Endothelial cell of umbilical vein (primary cell): ENCODE results near the gene PLS1. TPM values are rescaled to one million over a fixed set of nuclear protein-coding genes. Genes with fewer than 3 reads are reported as not detected.
"Not testable (repeated sequence)": the region's sequence is repeated elsewhere in the genome, so short reads cannot be mapped to it uniquely, and the experiment has no call there.

Experiments used
- BruUV-seq: library from RNA; stranded (reverse); fragments of 400-500 nt; replicated peaks from 2 replicates; lab custom pipeline; 2021; lab: Mats Ljungman, UMichigan
- CTCF ChIA-PET: fragments of 300-600, 350-600 bp; sonication (Branson Sonifier 250); formaldehyde crosslinking; loops from one replicate; lab custom pipeline; 2021; ENCODE audit warnings: antibody characterized with exemption, inconsistent platforms; lab: Charles Lee
- POLR2A ChIA-PET: fragments of 300-600, 350-600 bp; sonication (Branson Sonifier 250); formaldehyde crosslinking; loops from one replicate; lab custom pipeline; 2021; ENCODE audit warnings: antibody characterized with exemption, inconsistent platforms; lab: Charles Lee
- DNase-seq: peaks from one replicate; pipeline ENCODE4 v3.0.0-alpha.2; 2011; ENCODE audit warnings: low read depth, low spot score
- FAIRE-seq: peaks from 2 replicates; lab custom pipeline; 2011; peaks lifted over from hg19 to GRCh38; lab: Jason Lieb, UNC
- H2AFZ ChIP-seq: 2 replicates; pipeline ENCODE4 v1.6.0; 2012; ENCODE audit warnings: low read depth, low read length, control low read depth, inconsistent platforms
- H3K27ac ChIP-seq: 2 replicates; pipeline ENCODE4 v1.5.1; 2011; ENCODE audit warnings: low read depth, mild to moderate bottlenecking, control low read depth, low read length, moderate library complexity; ENCODE audit not compliant: insufficient read depth
- H3K27me3 ChIP-seq, 2 experiments: 2 replicates each; pipeline versions ENCODE4 v1.6.0 to v1.6.1; 2011; ENCODE audit warnings: low read length in 2 of 2, mixed read lengths in 1 of 2; ENCODE audit not compliant: control insufficient read depth in 2 of 2, insufficient read depth in 2 of 2
- H3K36me3 ChIP-seq, 2 experiments: 2 replicates in 1 of 2; 3 replicates in 1 of 2; pipeline ENCODE4 v1.5.1; 2011; ENCODE audit warnings: low read length in 2 of 2, mild to moderate bottlenecking in 1 of 2, moderate library complexity in 1 of 2; ENCODE audit not compliant: control insufficient read depth in 2 of 2, insufficient read depth in 2 of 2; ENCODE audit errors: extremely low read depth in 1 of 2
- H3K4me1 ChIP-seq: 3 replicates; pipeline ENCODE4 v1.5.1; 2011; ENCODE audit warnings: mild to moderate bottlenecking, low read length; ENCODE audit not compliant: control insufficient read depth, insufficient read depth; ENCODE audit errors: extremely low read depth
- H3K4me2 ChIP-seq: 2 replicates; pipeline ENCODE4 v1.6.1; 2011; ENCODE audit warnings: low read length, control low read depth, mixed read lengths; ENCODE audit not compliant: insufficient read depth
- H3K4me3 ChIP-seq, 3 experiments: fragments of 200-600 bp in 1 of 3; sonication (generic), shearing (Covaris generic) in 1 of 3; replicated peaks in 1 of 3; 2 replicates each; pipeline ENCODE4 v1.5.1; 2011 to 2016; ENCODE audit warnings: control low read depth in 3 of 3, low read length in 3 of 3, mild to moderate bottlenecking in 2 of 3, inconsistent platforms in 1 of 3, low read depth in 1 of 3, moderate library complexity in 1 of 3; ENCODE audit not compliant: insufficient read depth in 1 of 3
- H3K79me2 ChIP-seq: 2 replicates; pipeline ENCODE4 v1.6.0; 2012; ENCODE audit warnings: low read length, inconsistent platforms; ENCODE audit not compliant: control insufficient read depth, insufficient read depth
- H3K9ac ChIP-seq: replicated peaks from 2 replicates; pipeline ENCODE3; 2011; ENCODE audit warnings: low read length, control low read depth; ENCODE audit not compliant: insufficient read depth; ENCODE audit errors: extremely low read depth
- H3K9me1 ChIP-seq: replicated peaks from 3 replicates; pipeline ENCODE4 v1.6.0; 2011; ENCODE audit warnings: mild to moderate bottlenecking, low read length; ENCODE audit not compliant: control insufficient read depth, insufficient read depth; ENCODE audit errors: extremely low read depth
- H3K9me3 ChIP-seq: replicated peaks from 2 replicates; pipeline ENCODE4 v1.5.1; 2012; ENCODE audit warnings: low read length, inconsistent platforms; ENCODE audit not compliant: control insufficient read depth, insufficient read depth
- H4K20me1 ChIP-seq: replicated peaks from 2 replicates; pipeline ENCODE3; 2011; ENCODE audit warnings: mild to moderate bottlenecking, low read length; ENCODE audit not compliant: control insufficient read depth, insufficient read depth; ENCODE audit errors: extremely low read depth
- CTCF ChIP-seq, 2 donors: IDR thresholded peaks; 1 replicate in 1 of 2; 2 replicates in 1 of 2; pipeline ENCODE4 v1.5.1; 2011; ENCODE audit warnings: low read length in 2 of 2, mild to moderate bottlenecking in 2 of 2, moderate library complexity in 2 of 2, control low read depth in 1 of 2, inconsistent platforms in 1 of 2, low read depth in 1 of 2; ENCODE audit not compliant: insufficient read depth in 1 of 2; ENCODE audit errors: extremely low read depth in 1 of 2
- EZH2 ChIP-seq: IDR thresholded peaks from 2 replicates; pipeline ENCODE4 v1.6.1; 2012; ENCODE audit warnings: borderline replicate concordance, low read depth, mild to moderate bottlenecking, moderate library complexity, low read length, inconsistent platforms; ENCODE audit not compliant: severe bottlenecking
- FOS ChIP-seq: IDR thresholded peaks from 2 replicates; pipeline ENCODE4 v1.6.1; 2011; ENCODE audit warnings: mild to moderate bottlenecking, low read length, moderate library complexity, borderline replicate concordance; ENCODE audit not compliant: insufficient read depth
- GATA2 ChIP-seq: IDR thresholded peaks from 2 replicates; pipeline ENCODE4 v1.7.0; 2011; ENCODE audit warnings: low read depth, mild to moderate bottlenecking, moderate library complexity, mixed read lengths, low read length; ENCODE audit not compliant: insufficient read length, insufficient read depth
- JUN ChIP-seq: IDR thresholded peaks from 2 replicates; pipeline ENCODE4 v1.6.1; 2011; ENCODE audit warnings: borderline replicate concordance, low read depth; ENCODE audit not compliant: insufficient read length, insufficient read depth
- MAX ChIP-seq: IDR thresholded peaks from 2 replicates; pipeline ENCODE4 v1.6.1; 2011; ENCODE audit not compliant: insufficient read depth, insufficient read length
- MYC ChIP-seq: IDR thresholded peaks from one replicate; pipeline ENCODE4 v1.6.1; 2011; ENCODE audit warnings: mild to moderate bottlenecking, low read depth, low read length
- POLR2A ChIP-seq: IDR thresholded peaks from 2 replicates; pipeline ENCODE4 v1.6.1; 2012; ENCODE audit warnings: low read depth, mild to moderate bottlenecking, control low read depth, low read length
- POLR2AphosphoS5 ChIP-seq: IDR thresholded peaks from 2 replicates; pipeline ENCODE4 v1.6.1; 2012; ENCODE audit warnings: low read depth, mild to moderate bottlenecking, control low read depth, low read length, moderate library complexity; ENCODE audit not compliant: insufficient read depth
- dilution Hi-C: fragments of 300-500 bp; cut with MboI; formaldehyde crosslinking; loops from one replicate; pipeline ENCODE4 v1.15.0; 2019; ENCODE audit warnings: low sequenced_read_pairs; ENCODE audit not compliant: extremely low pct_ligation_motif_present
- intact Hi-C: fragments of 100-400 bp; cut with micrococcal nuclease; formaldehyde crosslinking; loops from one replicate; pipeline ENCODE4 v1.10.0; 2022
- polyA plus RNA-seq, 4 experiments: library from polyadenylated mRNA; depleted of rRNA in 3 of 4; stranded (reverse) in 3 of 4; unstranded in 1 of 4; fragments of >200 nt; gene quantifications; 2 replicates each; pipeline versions ENCODE4 v1.2.1 to v1.2.3, GENCODE V29; 2011 to 2012; ENCODE audit warnings: missing spikeins in 1 of 4
- total RNA-seq: library from RNA; stranded (reverse); gene quantifications from 2 replicates; pipeline ENCODE4 v1.2.3, GENCODE V29; 2021

PLS1 gene
- total and polyA plus RNA-seq, 2 donors (not counting 3 experiments of a cell fraction or from before 2014, with no cell fraction given), result 0.59 to 1.3 TPM

- no peaks in the 10 kb centered on the region for H3K79me2 ChIP-seq
- ChIA-PET CTCF (no interaction called here), POLR2A (no interaction called here)
- TF ChIP-seq POLR2A (no peak), EZH2 (no peak), FOS (no peak), JUN (no peak), GATA2 (no peak), CTCF (IDR thresholded peaks at IDR 0.05; ENCODE audit: extremely low read depth in 1 of 2, insufficient read depth in 1 of 2, low read depth in 1 of 2, low read length in 2 of 2) (no peak), POLR2AphosphoS5 (no peak), MAX (no peak), MYC (no peak)
- no peaks in the 10 kb centered on the region for H3K27me3 ChIP-seq
- DNase-seq (no peak), FAIRE-seq (no peak)
- no TSS peak for BruUV-seq
- H3K9me3 ChIP-seq, result no peaks in the 10 kb centered on the region
- no peak overlapping the region for H2AFZ ChIP-seq
- H3K36me3 ChIP-seq, result no peaks in the 10 kb centered on the region
- H4K20me1 ChIP-seq, result no peaks in the 10 kb centered on the region
- H3K4me1 ChIP-seq, result no peaks in the 10 kb centered on the region
- intact Hi-C loops, result no loop called here
- no peak overlapping the region for H3K27ac ChIP-seq
- no peak overlapping the region for H3K4me2 ChIP-seq
- dilution Hi-C loops, result no loop called here
- no peaks in the 10 kb centered on the region for H3K9me1 ChIP-seq
- no peak overlapping the region for H3K4me3 ChIP-seq
- no peak overlapping the region for H3K9ac ChIP-seq
Measured at GRCh38 chr3:142709207-142709606, 113.0 kb downstream of the PLS1 start.

DNA sequence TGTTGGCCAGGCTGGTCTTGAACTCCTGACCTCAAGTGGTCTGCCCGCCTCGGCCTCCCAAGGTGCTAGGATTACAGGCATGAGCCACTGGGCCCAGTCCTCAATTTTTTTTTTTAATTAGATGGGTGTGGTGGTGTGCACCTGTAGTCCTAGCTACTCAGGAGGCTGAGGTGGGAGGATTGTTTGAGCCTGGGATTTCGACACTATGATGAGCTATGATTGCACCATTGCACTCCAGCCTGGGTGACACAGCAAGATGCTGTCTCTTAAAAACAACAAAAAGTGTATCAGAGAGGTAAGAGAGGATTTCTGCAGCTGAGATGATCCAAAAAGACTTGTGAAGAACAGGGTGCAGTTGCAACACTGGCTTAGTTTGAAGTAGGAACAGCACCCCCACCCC is 118.7 kb downstream of the PLS1 start:
- H3K4me2 ChIP-seq, H2AFZ ChIP-seq, H3K9ac ChIP-seq, dilution Hi-C loops, H3K79me2 ChIP-seq, H3K4me3 ChIP-seq, H3K27ac ChIP-seq, FAIRE-seq, H3K36me3 ChIP-seq, BruUV-seq, H4K20me1 ChIP-seq, H3K9me3 ChIP-seq, DNase-seq, H3K27me3 ChIP-seq, H3K4me1 ChIP-seq, CTCF ChIA-PET, H3K9me1 ChIP-seq, intact Hi-C loops, POLR2A ChIA-PET: not testable (repeated sequence)
